DLD1 (cell line): ENCODE results near the gene ISG20L2.

Source experiments
- in situ Hi-C: cut with HindIII; loops from 2 replicates; pipeline ENCODE4 v1.10.0; 2017; ENCODE audit warnings: low sequenced_read_pairs

Gene ISG20L2

GRCh38 chr1:156691665-156692440 is 36.7 kb downstream of the ISG20L2 start:
- in situ Hi-C loops, result no loop called here

GRCh38 chr1:156691191-156691590 is 37.4 kb downstream of the ISG20L2 start:
- in situ Hi-C loops, result no loop called here

GRCh38 chr1:156690675-156691036 is 37.9 kb downstream of the ISG20L2 start:
- in situ Hi-C loops, result no loop called here

GRCh38 chr1:156689953-156690674 is 38.5 kb downstream of the ISG20L2 start:
- in situ Hi-C loops, result no loop called here

GRCh38 chr1:156689035-156689952 is 39.3 kb downstream of the ISG20L2 start:
- in situ Hi-C loops, result no loop called here

GRCh38 chr1:156684227-156684782 is 44.3 kb downstream of the ISG20L2 start:
- in situ Hi-C loops, result no loop called here

GRCh38 chr1:156682166-156682890 is 46.2 kb downstream of the ISG20L2 start:
- in situ Hi-C loops, result no loop called here

GRCh38 chr1:156681196-156681960 is 47.2 kb downstream of the ISG20L2 start:
- in situ Hi-C loops, result no loop called here

- in situ Hi-C loops, result no loop called here
Observed at GRCh38 chr1:156680056-156680455, 48.5 kb downstream of the ISG20L2 start.

GRCh38 chr1:156677616-156678596 is 50.7 kb downstream of the ISG20L2 start:
- in situ Hi-C loops, result no loop called here

GRCh38 chr1:156676820-156677615 is 51.5 kb downstream of the ISG20L2 start, which contains the start of gene NES:
NES (minus strand) TSS chr1:156677407; CDS start chr1:156677264, 143 bp downstream.
- in situ Hi-C loops, result no loop called here

GRCh38 chr1:156676114-156676819 is 52.3 kb downstream of the ISG20L2 start:
- in situ Hi-C loops, result no loop called here

GRCh38 chr1:156675210-156676113 is 53.1 kb downstream of the ISG20L2 start:
- in situ Hi-C loops, result no loop called here

- in situ Hi-C loops, result no loop called here
Observed at GRCh38 chr1:156673387-156674121, 55.0 kb downstream of the ISG20L2 start.
